WTC11 (cell line): ENCODE measurements around the gene IL6R. TPM values are rescaled to one million over a fixed set of nuclear protein-coding genes. Genes with fewer than 3 reads are reported as not detected.

Experiments used
- ATAC-seq: fragments of 200-7000 bp; cut with Tn5 transposase; 2 replicates; pipeline ENCODE4 v1.10.0; 2021; ENCODE audit warnings: mild to moderate bottlenecking, moderate library complexity
- CTCF ChIA-PET: fragments of 300-600 bp; sonication (Branson Sonifier 250); formaldehyde crosslinking; loops from one replicate; lab custom pipeline; 2021; ENCODE audit warnings: antibody characterized with exemption; lab: Charles Lee
- POLR2A ChIA-PET: fragments of 350-600 bp; sonication (Branson Sonifier 250); formaldehyde crosslinking; loops from one replicate; lab custom pipeline; 2021; ENCODE audit warnings: antibody characterized with exemption; lab: Charles Lee
- DNase-seq: peaks from one replicate; pipeline ENCODE4 v3.0.0; 2021; ENCODE audit warnings: low spot score
- H3K27ac Mint-ChIP-seq: 2 replicates; pipeline ENCODE4 v1.8.0; 2021; ENCODE audit warnings: mixed read lengths
- H3K27me3 Mint-ChIP-seq: 2 replicates; pipeline ENCODE4 v1.8.0; 2021; ENCODE audit warnings: low read depth, mild to moderate bottlenecking, moderate library complexity, mixed read lengths
- H3K36me3 Mint-ChIP-seq: 2 replicates; pipeline ENCODE4 v1.8.0; 2021; ENCODE audit warnings: mixed read lengths
- H3K4me1 Mint-ChIP-seq: 2 replicates; pipeline ENCODE4 v1.8.0; 2022; ENCODE audit warnings: mixed read lengths
- H3K4me3 Mint-ChIP-seq: 2 replicates; pipeline ENCODE4 v1.8.0; 2021; ENCODE audit warnings: mild to moderate bottlenecking, moderate library complexity, mixed read lengths
- H3K9me3 Mint-ChIP-seq: 2 replicates; pipeline ENCODE4 v1.8.0; 2021; ENCODE audit warnings: mixed read lengths
- ELF4 ChIP-seq: sonication (generic); formaldehyde crosslinking; IDR thresholded peaks from 2 replicates; pipeline ENCODE4 v1.8.1; 2022; ENCODE audit warnings: low read depth, mild to moderate bottlenecking, moderate library complexity, missing genetic modification reagents
- EMX1 ChIP-seq: fragments of 250-450 bp; sonication (Bioruptor Pico); IDR thresholded peaks from 2 replicates; pipeline ENCODE4 v1.8.0; 2021; ENCODE audit warnings: mild to moderate bottlenecking
- MAX ChIP-seq: sonication (generic); formaldehyde crosslinking; IDR thresholded peaks from 2 replicates; pipeline ENCODE4 v1.8.0; 2022; ENCODE audit warnings: mild to moderate bottlenecking, missing genetic modification reagents
- NFE2L1 ChIP-seq: sonication (generic); formaldehyde crosslinking; IDR thresholded peaks from 2 replicates; pipeline ENCODE4 v1.8.1; 2023; ENCODE audit warnings: missing genetic modification reagents
- NR1H2 ChIP-seq: sonication (generic); formaldehyde crosslinking; IDR thresholded peaks from 2 replicates; pipeline ENCODE4 v1.9.0; 2021; ENCODE audit warnings: mild to moderate bottlenecking, moderate library complexity, missing genetic modification reagents
- ZNF219 ChIP-seq: sonication (generic); formaldehyde crosslinking; IDR thresholded peaks from 2 replicates; pipeline ENCODE4 v1.8.0; 2023; ENCODE audit warnings: missing genetic modification reagents, mild to moderate bottlenecking, borderline replicate concordance
- ZNF425 ChIP-seq: fragments of 250-450 bp; sonication (Bioruptor Pico); conservative IDR thresholded peaks from 2 replicates; pipeline ENCODE4 v1.9.0; 2021; ENCODE audit warnings: mild to moderate bottlenecking
- ZNF671 ChIP-seq: fragments of 250-450 bp; sonication (Bioruptor Pico); IDR thresholded peaks from 2 replicates; pipeline ENCODE4 v1.8.0; 2021; ENCODE audit warnings: mild to moderate bottlenecking
- total RNA-seq: library from RNA; stranded (reverse); gene quantifications from 3 replicates; pipeline ENCODE4 v1.2.3, GENCODE V29; 2021
- TF ChIP-seq, protein P1 (sequence below): fragments of 250-450 bp; sonication (Bioruptor Pico); IDR thresholded peaks from 2 replicates; pipeline ENCODE4 v2.1.2; 2022; ENCODE audit warnings: mild to moderate bottlenecking, moderate library complexity
- TF ChIP-seq, protein P2 (sequence below): sonication (generic); formaldehyde crosslinking; IDR thresholded peaks from 2 replicates; pipeline ENCODE4 v1.8.0; 2023; ENCODE audit warnings: mild to moderate bottlenecking, missing genetic modification reagents
- TF ChIP-seq, protein P3 (sequence below): fragments of 200-600 bp; IDR thresholded peaks from 2 replicates; pipeline ENCODE4 v1.8.0; 2022; ENCODE audit warnings: antibody characterized with exemption
- TF ChIP-seq, protein P4 (sequence below): fragments of 250-450 bp; sonication (Bioruptor Pico); IDR thresholded peaks from 2 replicates; pipeline ENCODE4 v1.8.0; 2021; ENCODE audit warnings: mild to moderate bottlenecking

Gene IL6R
- total RNA-seq, 1 experiment from 2014 or later = 7.0 TPM

GRCh38 chr1:154441241-154441888, 36.2 kb downstream of the IL6R start:
- TF ChIP-seq EMX1 = no peak
- TF ChIP-seq ZNF219 = no peak
- no peak for TF ChIP-seq ZNF671
- TF ChIP-seq, protein P1, sequence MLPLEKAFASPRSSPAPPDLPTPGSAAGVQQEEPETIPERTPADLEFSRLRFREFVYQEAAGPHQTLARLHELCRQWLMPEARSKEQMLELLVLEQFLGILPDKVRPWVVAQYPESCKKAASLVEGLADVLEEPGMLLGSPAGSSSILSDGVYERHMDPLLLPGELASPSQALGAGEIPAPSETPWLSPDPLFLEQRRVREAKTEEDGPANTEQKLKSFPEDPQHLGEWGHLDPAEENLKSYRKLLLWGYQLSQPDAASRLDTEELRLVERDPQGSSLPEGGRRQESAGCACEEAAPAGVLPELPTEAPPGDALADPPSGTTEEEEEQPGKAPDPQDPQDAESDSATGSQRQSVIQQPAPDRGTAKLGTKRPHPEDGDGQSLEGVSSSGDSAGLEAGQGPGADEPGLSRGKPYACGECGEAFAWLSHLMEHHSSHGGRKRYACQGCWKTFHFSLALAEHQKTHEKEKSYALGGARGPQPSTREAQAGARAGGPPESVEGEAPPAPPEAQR (CRISPR knock-in tag) = no peak
- TF ChIP-seq ZNF425 (CRISPR knock-in tag) = no peak
- no peak overlapping the region for H3K4me3 Mint-ChIP-seq

DNA sequence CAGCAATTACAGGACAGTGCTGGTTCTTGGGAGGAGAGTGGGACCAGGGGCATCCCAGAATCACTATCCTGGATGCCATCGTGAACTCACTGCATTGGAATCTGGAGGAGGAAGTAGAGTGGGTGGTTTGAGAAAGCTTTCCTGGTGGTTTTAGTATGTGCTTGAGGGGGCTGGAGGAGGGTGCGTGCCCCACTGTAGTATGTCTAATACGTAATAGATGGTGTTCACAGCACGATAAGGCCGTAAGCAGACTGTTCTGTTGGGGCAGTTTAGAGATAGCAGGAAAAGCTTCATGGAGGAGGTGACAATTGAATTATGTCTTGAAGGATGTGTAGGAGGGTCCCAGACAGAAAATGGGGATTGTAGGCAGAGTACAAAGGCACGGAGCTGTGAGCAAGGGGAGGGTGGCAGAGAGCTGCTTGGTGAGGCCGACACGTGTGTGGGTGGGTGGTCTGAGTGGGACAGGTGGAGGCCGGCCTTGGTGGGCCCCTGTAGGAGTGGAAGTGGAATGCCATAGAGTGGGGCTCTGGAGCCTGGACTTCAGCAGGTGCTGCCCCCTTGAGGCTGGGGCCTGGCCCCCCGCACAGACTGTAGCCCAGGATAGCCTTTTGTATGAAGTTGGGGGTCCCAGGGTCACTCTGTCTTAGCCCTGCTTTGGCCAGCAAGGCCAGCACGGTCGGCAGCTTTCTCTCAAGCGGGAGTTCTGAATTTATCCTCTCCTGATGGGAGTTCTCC, 37.0 kb downstream of the IL6R start:
- Mint-ChIP-seq H3K27me3 (no peaks in the 10 kb centered on the region), H3K4me1 (peaks cover 5% of the 10 kb centered on the region), H3K4me3 (no peak overlapping the region), H3K9me3 (no peaks in the 10 kb centered on the region), H3K27ac (no peak overlapping the region), H3K36me3 (no peaks in the 10 kb centered on the region)
- DNase-seq = peak; percentile 56
- ChIA-PET CTCF (interaction anchor here (0.6 to 1.6 kb wide), 7 partner anchors 9 to 125 kb away, joined by 3 to 4 read pairs (median 3); partner anchors contain the start of genes CHRNB2 and IL6R), POLR2A (no interaction called here)
- peak; percentile 89 for ATAC-seq
- TF ChIP-seq, protein P2, sequence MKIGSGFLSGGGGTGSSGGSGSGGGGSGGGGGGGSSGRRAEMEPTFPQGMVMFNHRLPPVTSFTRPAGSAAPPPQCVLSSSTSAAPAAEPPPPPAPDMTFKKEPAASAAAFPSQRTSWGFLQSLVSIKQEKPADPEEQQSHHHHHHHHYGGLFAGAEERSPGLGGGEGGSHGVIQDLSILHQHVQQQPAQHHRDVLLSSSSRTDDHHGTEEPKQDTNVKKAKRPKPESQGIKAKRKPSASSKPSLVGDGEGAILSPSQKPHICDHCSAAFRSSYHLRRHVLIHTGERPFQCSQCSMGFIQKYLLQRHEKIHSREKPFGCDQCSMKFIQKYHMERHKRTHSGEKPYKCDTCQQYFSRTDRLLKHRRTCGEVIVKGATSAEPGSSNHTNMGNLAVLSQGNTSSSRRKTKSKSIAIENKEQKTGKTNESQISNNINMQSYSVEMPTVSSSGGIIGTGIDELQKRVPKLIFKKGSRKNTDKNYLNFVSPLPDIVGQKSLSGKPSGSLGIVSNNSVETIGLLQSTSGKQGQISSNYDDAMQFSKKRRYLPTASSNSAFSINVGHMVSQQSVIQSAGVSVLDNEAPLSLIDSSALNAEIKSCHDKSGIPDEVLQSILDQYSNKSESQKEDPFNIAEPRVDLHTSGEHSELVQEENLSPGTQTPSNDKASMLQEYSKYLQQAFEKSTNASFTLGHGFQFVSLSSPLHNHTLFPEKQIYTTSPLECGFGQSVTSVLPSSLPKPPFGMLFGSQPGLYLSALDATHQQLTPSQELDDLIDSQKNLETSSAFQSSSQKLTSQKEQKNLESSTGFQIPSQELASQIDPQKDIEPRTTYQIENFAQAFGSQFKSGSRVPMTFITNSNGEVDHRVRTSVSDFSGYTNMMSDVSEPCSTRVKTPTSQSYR (CRISPR knock-in tag) = no peak
- TF ChIP-seq, protein P3, sequence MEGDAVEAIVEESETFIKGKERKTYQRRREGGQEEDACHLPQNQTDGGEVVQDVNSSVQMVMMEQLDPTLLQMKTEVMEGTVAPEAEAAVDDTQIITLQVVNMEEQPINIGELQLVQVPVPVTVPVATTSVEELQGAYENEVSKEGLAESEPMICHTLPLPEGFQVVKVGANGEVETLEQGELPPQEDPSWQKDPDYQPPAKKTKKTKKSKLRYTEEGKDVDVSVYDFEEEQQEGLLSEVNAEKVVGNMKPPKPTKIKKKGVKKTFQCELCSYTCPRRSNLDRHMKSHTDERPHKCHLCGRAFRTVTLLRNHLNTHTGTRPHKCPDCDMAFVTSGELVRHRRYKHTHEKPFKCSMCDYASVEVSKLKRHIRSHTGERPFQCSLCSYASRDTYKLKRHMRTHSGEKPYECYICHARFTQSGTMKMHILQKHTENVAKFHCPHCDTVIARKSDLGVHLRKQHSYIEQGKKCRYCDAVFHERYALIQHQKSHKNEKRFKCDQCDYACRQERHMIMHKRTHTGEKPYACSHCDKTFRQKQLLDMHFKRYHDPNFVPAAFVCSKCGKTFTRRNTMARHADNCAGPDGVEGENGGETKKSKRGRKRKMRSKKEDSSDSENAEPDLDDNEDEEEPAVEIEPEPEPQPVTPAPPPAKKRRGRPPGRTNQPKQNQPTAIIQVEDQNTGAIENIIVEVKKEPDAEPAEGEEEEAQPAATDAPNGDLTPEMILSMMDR = peak; percentile 24
- TF ChIP-seq MAX (CRISPR knock-in tag) (no peak), NFE2L1 (CRISPR knock-in tag) (no peak)

More at GRCh38 chr1:154441241-154441888, 36.2 kb downstream of the IL6R start:
- POLR2A ChIA-PET = no interaction called here
- H3K4me1 Mint-ChIP-seq = peaks cover 5% of the 10 kb centered on the region
- H3K27me3 Mint-ChIP-seq = no peaks in the 10 kb centered on the region
- no peaks in the 10 kb centered on the region for H3K9me3 Mint-ChIP-seq
- CTCF ChIA-PET = interaction anchor here (0.7 to 1.0 kb wide), 4 partner anchors 29 to 126 kb away, joined by 3 to 4 read pairs (median 3); partner anchors contain the start of gene CHRNB2
- DNase-seq (no peak), ATAC-seq (no peak)
- H3K27ac Mint-ChIP-seq = no peak overlapping the region
- H3K36me3 Mint-ChIP-seq = no peaks in the 10 kb centered on the region

DNA sequence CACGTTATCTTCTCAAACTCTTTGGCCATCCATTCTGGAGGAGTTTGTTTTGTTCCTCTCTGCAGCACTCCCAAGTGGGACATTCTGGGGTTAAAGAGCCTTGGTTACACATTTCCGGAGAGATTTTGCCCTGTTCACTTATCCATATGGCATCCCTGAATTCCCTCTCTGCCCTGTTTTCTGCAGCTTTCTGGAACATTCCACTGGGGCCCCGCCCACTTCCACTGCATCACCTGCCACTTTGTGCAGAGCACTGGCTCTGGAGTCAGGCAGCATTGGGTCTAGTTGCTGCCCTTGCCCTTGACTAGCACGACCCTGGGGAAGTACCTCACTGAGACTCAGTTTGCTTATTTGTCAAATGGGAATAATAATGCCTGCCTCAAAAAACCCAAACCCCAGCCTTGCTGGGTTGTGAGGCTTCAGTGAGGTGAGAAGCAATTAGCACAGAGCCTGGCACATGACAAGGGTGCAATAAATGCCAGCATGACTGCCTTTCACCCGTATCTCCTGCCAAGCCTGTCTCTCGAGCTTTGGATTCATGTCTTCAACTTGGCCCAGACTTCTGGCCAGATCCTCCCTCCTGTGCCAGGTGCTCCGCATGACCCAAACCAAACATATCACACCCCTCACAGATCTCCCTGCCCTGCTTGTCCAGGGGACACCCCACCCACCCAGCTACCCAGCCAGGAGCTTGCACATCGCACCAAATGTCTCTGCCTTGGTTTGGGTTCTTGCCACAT, 38.3 kb downstream of the IL6R start:
- Mint-ChIP-seq H3K4me3 (no peak overlapping the region), H3K36me3 (no peaks in the 10 kb centered on the region), H3K27ac (no peak overlapping the region; the same call in 1 of the 2 replicates)
- ATAC-seq (no peak), DNase-seq (no peak)
- POLR2A ChIA-PET = no interaction called here
- CTCF ChIA-PET = interaction anchor here (0.6 to 2.0 kb wide), 9 partner anchors 10 to 166 kb away, joined by 3 to 8 read pairs (median 4); partner anchors contain the start of gene IL6R
- TF ChIP-seq ELF4 (CRISPR knock-in tag) = no peak
- TF ChIP-seq, protein P4, sequence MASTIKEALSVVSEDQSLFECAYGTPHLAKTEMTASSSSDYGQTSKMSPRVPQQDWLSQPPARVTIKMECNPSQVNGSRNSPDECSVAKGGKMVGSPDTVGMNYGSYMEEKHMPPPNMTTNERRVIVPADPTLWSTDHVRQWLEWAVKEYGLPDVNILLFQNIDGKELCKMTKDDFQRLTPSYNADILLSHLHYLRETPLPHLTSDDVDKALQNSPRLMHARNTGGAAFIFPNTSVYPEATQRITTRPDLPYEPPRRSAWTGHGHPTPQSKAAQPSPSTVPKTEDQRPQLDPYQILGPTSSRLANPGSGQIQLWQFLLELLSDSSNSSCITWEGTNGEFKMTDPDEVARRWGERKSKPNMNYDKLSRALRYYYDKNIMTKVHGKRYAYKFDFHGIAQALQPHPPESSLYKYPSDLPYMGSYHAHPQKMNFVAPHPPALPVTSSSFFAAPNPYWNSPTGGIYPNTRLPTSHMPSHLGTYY (CRISPR knock-in tag) = no peak
- no peak for TF ChIP-seq NR1H2 (CRISPR knock-in tag)
- TF ChIP-seq, all 79 proteins: peak for 0
- no peaks in the 10 kb centered on the region for H3K27me3 Mint-ChIP-seq
- peaks cover 5% of the 10 kb centered on the region for H3K4me1 Mint-ChIP-seq
- H3K9me3 Mint-ChIP-seq = no peaks in the 10 kb centered on the region
